Neural progenitor cell (in vitro differentiated cells): ENCODE data around the gene HHATL. TPM values are rescaled to one million over a fixed set of nuclear protein-coding genes. Genes with fewer than 3 reads are reported as not detected.

Experiments
- DNase-seq: peaks from one replicate; pipeline ENCODE4 v3.0.0-alpha.2; 2016; ENCODE audit warnings: low spot score
- H2AFZ ChIP-seq: fragments of 200-600 bp; sonication (generic); replicated peaks from 2 replicates; pipeline ENCODE4 v1.6.1; 2016; ENCODE audit warnings: antibody characterized with exemption
- H3F3A ChIP-seq: fragments of 200-600 bp; sonication (generic); 2 replicates; pipeline ENCODE4 v1.6.1; 2016; ENCODE audit warnings: antibody characterized with exemption, low read depth
- H3K27ac ChIP-seq: fragments of 200-600 bp; sonication (generic); 2 replicates; pipeline ENCODE4 v1.5.1; 2016; ENCODE audit warnings: mild to moderate bottlenecking
- H3K27me3 ChIP-seq: fragments of 200-600 bp; sonication (generic); 2 replicates; pipeline ENCODE4 v1.6.1; 2016; ENCODE audit warnings: mild to moderate bottlenecking, moderate library complexity
- H3K36me3 ChIP-seq: fragments of 200-600 bp; sonication (generic); 2 replicates; pipeline ENCODE4 v1.5.1; 2016
- H3K4me1 ChIP-seq: fragments of 200-600 bp; sonication (generic); 2 replicates; pipeline ENCODE4 v1.6.1; 2016; ENCODE audit warnings: mixed run types
- H3K4me2 ChIP-seq: fragments of 200-600 bp; sonication (generic); 2 replicates; pipeline ENCODE4 v1.6.1; 2016
- H3K4me3 ChIP-seq: fragments of 200-600 bp; sonication (generic); 2 replicates; pipeline ENCODE4 v1.5.1; 2016
- H3K79me2 ChIP-seq: fragments of 200-600 bp; sonication (generic); 2 replicates; pipeline ENCODE4 v1.6.1; 2016; ENCODE audit warnings: low read depth
- H3K9ac ChIP-seq: fragments of 200-600 bp; sonication (generic); 2 replicates; pipeline ENCODE4 v1.6.1; 2016
- H3K9me3 ChIP-seq: fragments of 200-600 bp; sonication (generic); 2 replicates; pipeline ENCODE4 v1.5.1; 2016; ENCODE audit warnings: low read depth
- H4K20me1 ChIP-seq: fragments of 200-600 bp; sonication (generic); 2 replicates; pipeline ENCODE4 v1.6.1; 2016; ENCODE audit warnings: low read depth
- H3K27ac Mint-ChIP-seq: 3 replicates; pipeline ENCODE4 v1.8.0; 2021; ENCODE audit warnings: mixed read lengths
- H3K27me3 Mint-ChIP-seq: 2 replicates; pipeline ENCODE4 v1.8.0; 2022; ENCODE audit warnings: low read depth, mild to moderate bottlenecking, inconsistent platforms, moderate library complexity, mixed read lengths; ENCODE audit not compliant: insufficient read depth
- H3K36me3 Mint-ChIP-seq: 3 replicates; pipeline ENCODE4 v1.8.0; 2021; ENCODE audit warnings: mixed read lengths
- H3K4me1 Mint-ChIP-seq: 3 replicates; pipeline ENCODE4 v1.8.0; 2021; ENCODE audit warnings: mixed read lengths
- H3K4me3 Mint-ChIP-seq: 3 replicates; pipeline ENCODE4 v1.8.0; 2021; ENCODE audit warnings: mild to moderate bottlenecking, moderate library complexity, mixed read lengths
- H3K9me3 Mint-ChIP-seq: 3 replicates; pipeline ENCODE4 v1.8.0; 2020; ENCODE audit warnings: mixed read lengths
- CTCF ChIP-seq: fragments of 200-600 bp; sonication (generic); IDR thresholded peaks from 2 replicates; pipeline ENCODE4 v1.5.1; 2017; ENCODE audit warnings: antibody characterized with exemption, mild to moderate bottlenecking
- EZH2 ChIP-seq: fragments of 200-600 bp; sonication (generic); IDR thresholded peaks from 2 replicates; pipeline ENCODE4 v1.6.1; 2017; ENCODE audit warnings: antibody characterized with exemption, mild to moderate bottlenecking, moderate library complexity
- EZH2phosphoT487 ChIP-seq: fragments of 200-600 bp; sonication (generic); IDR thresholded peaks from 2 replicates; pipeline ENCODE4 v1.6.1; 2017; ENCODE audit warnings: antibody characterized with exemption
- total RNA-seq: library from RNA; depleted of rRNA; stranded (reverse); fragments of >200 nt; gene quantifications from 2 replicates; pipeline ENCODE4 v1.2.3, GENCODE V29; 2015; ENCODE audit warnings: low replicate concordance

HHATL gene
- total RNA-seq, 1 donor from 2014 or later: not detected

- no peak overlapping the region for H3K4me3 Mint-ChIP-seq
- no peak for TF ChIP-seq EZH2phosphoT487
- no peak for TF ChIP-seq CTCF
- no peak for TF ChIP-seq EZH2
- no peak overlapping the region for H3K27ac Mint-ChIP-seq
- H3K79me2 ChIP-seq: no peaks in the 10 kb centered on the region
- no peaks in the 10 kb centered on the region for H3K27me3 ChIP-seq
- H3K4me2 ChIP-seq: no peak overlapping the region
- H3K27ac ChIP-seq: no peak overlapping the region
- H3K36me3 ChIP-seq: no peaks in the 10 kb centered on the region
- H3K4me3 ChIP-seq: no peak overlapping the region
- H3K9me3 ChIP-seq: no peaks in the 10 kb centered on the region
- peaks cover 7% of the 10 kb centered on the region for H3K4me1 Mint-ChIP-seq
- H3K27me3 Mint-ChIP-seq: peaks cover 4% of the 10 kb centered on the region
- peaks cover 9% of the 10 kb centered on the region for H3K9me3 Mint-ChIP-seq
- H3K36me3 Mint-ChIP-seq: no peaks in the 10 kb centered on the region
- no peak for DNase-seq
- H4K20me1 ChIP-seq: no peaks in the 10 kb centered on the region
- H2AFZ ChIP-seq: no peak overlapping the region
- no peaks in the 10 kb centered on the region for H3F3A ChIP-seq
- no peak overlapping the region for H3K9ac ChIP-seq
- no peaks in the 10 kb centered on the region for H3K4me1 ChIP-seq
These were observed 36.0 kb downstream of the HHATL start for GRCh38 chr3:42666577-42666998.

GRCh38 chr3:42666022-42666421, 36.6 kb downstream of the HHATL start:
- Mint-ChIP-seq H3K36me3 (peaks cover 1% of the 10 kb centered on the region), H3K4me1 (peaks cover 7% of the 10 kb centered on the region), H3K27me3 (peaks cover 4% of the 10 kb centered on the region), H3K9me3 (peaks cover 9% of the 10 kb centered on the region), H3K27ac (no peak overlapping the region), H3K4me3 (no peak overlapping the region)
- H3K9me3 ChIP-seq: no peaks in the 10 kb centered on the region
- no peak overlapping the region for H3K4me3 ChIP-seq
- H3F3A ChIP-seq: no peaks in the 10 kb centered on the region
- no peak for DNase-seq
- H3K36me3 ChIP-seq: no peaks in the 10 kb centered on the region
- H3K27ac ChIP-seq: no peak overlapping the region
- no peak overlapping the region for H3K4me2 ChIP-seq
- no peak for TF ChIP-seq CTCF
- TF ChIP-seq EZH2: no peak
- no peak for TF ChIP-seq EZH2phosphoT487
- H3K9ac ChIP-seq: no peak overlapping the region
- no peaks in the 10 kb centered on the region for H3K79me2 ChIP-seq
- no peaks in the 10 kb centered on the region for H3K27me3 ChIP-seq
- H4K20me1 ChIP-seq: no peaks in the 10 kb centered on the region
- no peaks in the 10 kb centered on the region for H3K4me1 ChIP-seq
- no peak overlapping the region for H2AFZ ChIP-seq

DNA sequence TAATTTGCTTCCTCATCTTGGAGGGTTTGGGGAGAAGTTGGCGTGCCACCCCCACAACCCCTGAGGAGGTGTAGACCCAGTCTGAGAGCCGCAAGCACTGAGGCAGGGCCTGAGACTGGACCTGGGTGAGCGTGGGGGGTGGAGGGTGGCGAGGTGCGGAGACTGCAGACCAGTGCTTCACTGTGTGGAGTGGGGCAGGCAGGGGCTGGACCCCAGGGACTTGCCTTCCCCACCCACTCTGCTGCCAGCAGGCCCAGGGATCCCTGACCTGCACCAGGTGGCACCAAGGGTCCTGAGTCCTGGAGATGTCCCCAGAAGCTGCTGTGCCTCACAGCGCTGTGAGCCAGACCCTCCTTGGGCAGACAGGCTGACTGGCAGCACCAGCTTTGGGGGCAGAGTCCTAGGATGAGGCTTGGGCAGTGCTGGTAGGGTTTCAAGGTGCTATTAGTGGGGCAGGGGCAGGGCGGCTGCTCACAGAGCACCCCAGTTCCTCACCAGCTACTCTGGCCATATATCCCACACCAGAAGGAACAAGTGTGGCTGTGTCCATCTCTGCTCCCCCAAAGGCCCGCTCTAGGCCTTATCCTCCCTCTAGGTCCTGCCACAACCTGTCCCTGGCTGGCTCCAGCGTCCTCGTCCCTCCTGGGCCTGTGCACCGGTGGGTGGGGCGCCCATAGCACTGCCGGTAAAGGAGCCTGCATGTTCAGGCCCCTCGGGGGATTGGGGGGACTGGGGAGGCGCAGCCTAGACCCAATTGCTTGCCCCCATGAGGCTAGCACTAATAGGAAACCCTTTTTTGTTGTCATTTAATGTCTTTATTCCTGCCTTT, 37.3 kb downstream of the HHATL start:
- Histone ChIP-seq H3K79me2 (no peaks in the 10 kb centered on the region), H3K27ac (no peak overlapping the region), H2AFZ (no peak overlapping the region), H3F3A (no peaks in the 10 kb centered on the region), H3K4me1 (no peaks in the 10 kb centered on the region), H3K4me2 (no peak overlapping the region), H3K36me3 (no peaks in the 10 kb centered on the region), H3K4me3 (no peak overlapping the region), H3K9ac (no peak overlapping the region), H3K9me3 (no peaks in the 10 kb centered on the region), H4K20me1 (no peaks in the 10 kb centered on the region), H3K27me3 (no peaks in the 10 kb centered on the region)
- peaks cover 7% of the 10 kb centered on the region for H3K9me3 Mint-ChIP-seq
- H3K27ac Mint-ChIP-seq: no peak overlapping the region
- no peak for DNase-seq
- H3K36me3 Mint-ChIP-seq: peaks cover 3% of the 10 kb centered on the region
- peaks cover 4% of the 10 kb centered on the region for H3K27me3 Mint-ChIP-seq
- peaks cover 7% of the 10 kb centered on the region for H3K4me1 Mint-ChIP-seq
- H3K4me3 Mint-ChIP-seq: no peak overlapping the region
- TF ChIP-seq EZH2 (no peak), EZH2phosphoT487 (no peak), CTCF (no peak)
